ENCODE data around the gene ZCCHC24.
A peak's percentile ranks its signal among the peaks of the same experiment; 100 is the strongest.
"Not testable (repeated sequence)": the region's sequence is repeated elsewhere in the genome, so short reads cannot be mapped to it uniquely, and the experiment has no call there.

ZCCHC24 gene

DNA sequence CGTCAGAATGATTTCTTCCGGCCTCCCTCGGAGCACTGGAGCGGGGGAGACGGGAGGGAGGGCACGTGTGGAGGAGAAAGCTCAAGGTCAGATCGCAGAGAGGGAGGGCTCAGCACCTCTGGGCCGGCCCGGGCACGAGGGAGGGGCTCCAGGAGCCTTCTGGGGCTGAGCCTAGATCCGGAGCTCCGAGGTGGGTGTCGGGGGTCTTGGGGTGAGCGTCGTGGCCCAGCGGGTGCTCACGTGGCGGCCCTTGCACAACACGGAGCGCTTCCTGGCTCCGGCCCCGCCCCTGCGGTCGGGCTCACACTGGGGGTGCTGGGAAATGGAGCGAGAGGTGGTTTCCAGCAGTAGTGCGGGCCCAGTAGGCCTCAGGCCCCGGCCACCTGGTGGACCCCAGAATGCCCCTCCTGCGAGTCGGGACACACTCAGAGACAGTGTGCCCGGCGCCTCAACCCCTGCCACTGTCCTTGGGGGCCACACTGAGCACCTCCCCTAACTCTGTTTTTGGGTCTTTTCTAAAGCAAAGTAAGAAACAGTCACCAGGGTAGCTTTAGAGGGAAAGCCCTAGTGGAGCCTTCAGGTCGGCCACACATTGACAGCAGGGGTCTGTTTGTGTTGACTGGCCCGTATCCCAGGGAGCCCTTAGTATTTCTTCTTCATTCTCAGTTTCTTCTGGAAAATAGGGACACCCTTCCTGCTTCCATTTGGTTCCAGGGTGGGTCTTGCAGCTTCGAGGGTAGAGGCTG, 97.4 kb downstream of the ZCCHC24 start:
- DNase-seq (ENCODE audit: low read depth in 2 of 2, low spot score in 1 of 2): peak; percentile 46 to 57

DNA sequence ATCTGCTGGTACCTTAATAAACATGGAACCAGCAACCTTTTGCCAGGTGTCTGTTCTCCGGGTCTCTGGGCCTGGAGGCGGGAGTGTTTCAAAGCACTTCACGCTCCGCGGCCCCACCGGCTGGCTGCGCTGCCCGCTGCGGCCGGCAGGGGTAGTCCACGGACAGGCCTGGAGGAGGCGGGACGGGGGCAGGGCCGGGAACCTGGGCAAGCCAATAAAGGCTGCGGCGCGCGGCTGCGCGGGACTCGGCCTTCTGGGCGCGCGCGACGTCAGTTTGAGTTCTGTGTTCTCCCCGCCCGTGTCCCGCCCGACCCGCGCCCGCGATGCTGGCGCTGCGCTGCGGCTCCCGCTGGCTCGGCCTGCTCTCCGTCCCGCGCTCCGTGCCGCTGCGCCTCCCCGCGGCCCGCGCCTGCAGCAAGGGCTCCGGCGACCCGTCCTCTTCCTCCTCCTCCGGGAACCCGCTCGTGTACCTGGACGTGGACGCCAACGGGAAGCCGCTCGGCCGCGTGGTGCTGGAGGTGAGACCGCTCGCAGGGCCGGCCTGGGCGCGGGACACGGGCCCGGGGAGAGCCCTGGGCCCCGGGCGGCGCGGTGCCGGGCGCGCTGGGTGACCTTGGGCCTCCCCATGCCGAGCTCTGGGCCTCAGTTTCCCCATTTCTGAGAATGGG, 98.1 kb downstream of the ZCCHC24 start, which contains the start of gene PPIF:
Gene PPIF, plus strand, starts transcription at position 244 of the 668 bp plus-strand sequence. Its CDS starts 80 bp downstream, at position 324.
- DNase-seq (ENCODE audit: low read depth in 2 of 2, low spot score in 1 of 2): peak; percentile 79 to 87

DNA sequence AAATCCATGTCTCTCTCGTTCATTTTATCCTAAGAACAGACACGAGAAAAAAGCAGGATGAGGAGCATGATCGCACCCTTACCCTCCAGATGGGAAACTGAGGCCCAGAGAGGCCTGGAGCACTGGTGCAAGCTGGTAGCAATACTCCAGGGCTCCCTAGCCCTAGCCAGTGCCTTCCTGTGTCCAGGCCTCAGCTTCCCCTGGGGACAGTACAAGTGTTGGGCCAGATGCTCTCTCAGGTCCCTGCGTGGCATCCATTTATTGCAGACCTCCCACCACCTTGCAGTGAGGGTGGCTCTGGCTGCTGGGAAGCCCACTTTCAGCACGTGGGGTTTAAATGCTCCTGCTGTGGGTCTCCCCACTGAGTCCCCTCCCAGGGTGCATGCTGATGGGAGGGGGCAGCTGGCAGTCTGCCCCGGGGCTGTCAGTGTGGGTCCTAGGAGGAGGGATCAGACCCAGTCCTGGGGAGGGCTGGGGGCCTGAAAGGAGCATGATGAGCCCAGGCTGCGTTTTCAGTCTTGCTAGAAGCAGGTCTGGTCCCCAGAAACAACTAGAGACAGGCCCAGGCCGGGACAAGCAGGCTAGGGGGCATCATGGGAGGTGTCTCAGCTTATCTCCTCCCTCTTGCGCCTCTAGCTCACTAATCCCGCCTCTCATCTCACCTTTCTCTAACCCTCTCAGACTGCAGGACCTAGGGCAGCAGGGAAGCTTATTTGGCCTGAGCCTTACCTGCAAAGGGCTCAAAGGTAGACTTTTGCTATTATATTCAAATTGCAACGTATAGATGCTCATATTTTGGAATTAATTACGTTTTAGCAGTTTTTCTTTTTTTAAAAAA, 98.8 kb downstream of the ZCCHC24 start:
- DNase-seq (ENCODE audit: low read depth in 2 of 2, low spot score in 1 of 2): no peak

DNA sequence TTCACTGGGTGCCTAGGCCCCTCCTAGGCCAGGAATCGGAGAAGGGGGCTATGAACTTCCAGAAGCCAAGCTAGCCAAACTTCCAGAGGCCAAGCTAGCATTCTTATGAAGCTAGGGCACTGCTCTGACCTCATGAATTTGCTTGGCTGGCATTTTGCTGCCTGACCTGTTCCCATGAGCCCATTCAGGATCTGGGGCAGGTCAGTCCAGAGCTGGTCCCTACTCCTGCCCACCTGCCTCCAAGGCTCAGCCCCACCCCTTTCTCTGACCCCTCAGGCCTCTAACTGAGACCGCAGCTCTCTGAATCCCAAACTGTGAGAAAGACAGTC, 99.4 kb downstream of the ZCCHC24 start:
- no peak for DNase-seq (ENCODE audit: low read depth in 2 of 2, low spot score in 1 of 2)

DNA sequence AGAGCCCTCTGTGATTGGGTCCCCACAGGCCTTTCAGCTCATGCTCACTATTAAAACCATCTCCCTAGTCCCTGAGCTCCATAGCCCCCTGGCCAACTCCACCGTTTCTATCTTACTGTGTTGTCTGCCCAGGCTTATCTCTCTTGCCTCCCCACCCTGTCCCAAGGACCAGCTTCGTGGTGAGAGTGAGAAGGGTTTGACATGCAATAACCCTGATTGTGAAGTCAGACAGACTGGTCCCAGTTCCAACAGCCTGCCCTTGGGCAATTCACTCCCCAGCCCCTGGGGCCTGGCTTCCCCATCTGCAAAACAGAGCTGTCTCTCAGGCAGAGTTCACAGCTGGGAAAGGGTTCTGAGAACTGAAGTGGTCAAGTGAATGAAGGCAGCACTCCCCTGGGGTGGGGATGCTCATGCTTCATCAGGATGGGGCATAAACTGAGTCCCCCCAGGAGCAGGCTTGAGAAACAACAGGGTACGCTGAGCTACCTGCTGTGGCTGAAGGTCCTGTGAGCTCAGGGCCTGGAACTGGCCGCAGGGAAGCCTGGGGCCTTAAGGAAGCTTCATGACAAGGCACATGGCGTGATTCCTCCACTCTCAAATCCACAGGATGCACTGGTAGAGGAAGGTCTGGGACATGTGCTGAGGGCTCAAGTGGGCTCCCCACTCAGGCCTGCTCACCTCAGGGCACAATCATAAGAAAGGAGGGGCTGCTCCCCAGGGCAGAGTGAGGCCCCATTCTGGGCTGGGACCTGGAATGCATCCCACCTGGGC, 100.0 kb downstream of the ZCCHC24 start:
- no peak for DNase-seq (ENCODE audit: low read depth in 2 of 2, low spot score in 1 of 2)

DNA sequence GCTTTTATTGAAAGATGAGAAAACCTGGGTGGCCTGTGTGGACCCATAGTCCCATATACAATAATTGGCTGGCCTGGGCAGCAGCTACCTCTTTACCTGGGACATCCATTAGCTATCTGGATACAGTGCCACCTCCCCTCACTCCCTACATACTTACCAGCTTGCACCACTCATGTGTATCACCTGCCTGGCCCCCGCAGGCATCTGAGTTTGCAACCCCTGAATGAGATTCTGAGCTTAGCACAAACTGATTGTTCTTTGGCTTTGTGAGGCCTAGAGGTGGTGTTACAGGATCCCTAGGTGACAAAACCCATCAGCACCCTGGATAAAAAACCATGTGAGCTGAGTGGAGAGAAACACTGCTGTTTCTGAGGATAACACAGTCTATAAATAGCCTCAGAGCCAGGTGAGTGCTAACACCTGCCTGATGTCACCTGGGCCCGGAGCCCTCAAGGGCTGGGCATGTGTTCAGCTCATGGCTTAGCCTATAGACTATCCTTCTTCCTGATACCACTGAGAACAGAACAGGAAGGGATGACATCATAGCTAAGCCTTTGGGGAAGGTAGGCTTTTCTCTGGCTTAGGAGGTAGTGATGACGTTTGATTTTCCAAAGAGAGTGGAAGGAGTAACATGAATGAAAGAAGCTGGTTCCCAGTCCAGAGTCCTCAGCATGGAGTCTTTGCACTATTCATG, 100.8 kb downstream of the ZCCHC24 start:
- DNase-seq (ENCODE audit: low read depth in 2 of 2, low spot score in 1 of 2): no peak

DNA sequence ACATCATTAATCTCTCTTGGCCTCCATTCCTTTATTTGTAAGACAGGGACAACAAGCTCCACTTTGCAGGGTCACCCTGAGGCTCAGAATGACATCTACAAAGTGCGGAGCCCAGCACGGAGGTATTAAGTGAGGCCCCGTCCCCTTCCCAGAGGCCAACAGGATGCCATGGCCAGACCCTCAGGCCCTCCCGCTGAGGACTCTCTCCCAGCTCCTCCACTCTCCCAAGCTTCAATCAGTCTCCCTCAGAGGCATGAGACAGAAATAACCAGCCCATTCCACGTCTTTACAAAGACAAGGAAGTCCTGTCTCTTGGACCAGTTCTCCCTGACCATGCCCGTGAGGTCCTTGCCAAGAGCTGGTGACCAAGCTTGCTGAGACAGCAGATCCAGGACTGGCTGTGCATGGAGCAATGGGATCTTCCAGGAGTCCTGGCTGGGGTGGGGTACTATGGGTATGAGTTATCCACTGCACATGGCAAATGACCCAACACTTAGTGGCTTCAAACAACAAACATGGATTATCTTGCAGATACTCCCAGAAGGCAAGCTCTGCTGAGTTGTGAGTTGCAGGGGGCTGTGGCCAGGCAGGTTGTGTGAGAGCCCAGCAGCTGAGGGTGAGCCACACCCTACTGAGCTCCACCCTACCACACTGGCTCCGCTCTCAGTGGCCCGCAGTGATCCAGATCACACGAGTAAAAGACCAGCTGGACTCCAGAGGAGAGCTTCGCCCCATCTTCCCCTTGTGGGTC, 102.4 kb downstream of the ZCCHC24 start:
- no peak for DNase-seq (ENCODE audit: low read depth in 2 of 2, low spot score in 1 of 2)

DNA sequence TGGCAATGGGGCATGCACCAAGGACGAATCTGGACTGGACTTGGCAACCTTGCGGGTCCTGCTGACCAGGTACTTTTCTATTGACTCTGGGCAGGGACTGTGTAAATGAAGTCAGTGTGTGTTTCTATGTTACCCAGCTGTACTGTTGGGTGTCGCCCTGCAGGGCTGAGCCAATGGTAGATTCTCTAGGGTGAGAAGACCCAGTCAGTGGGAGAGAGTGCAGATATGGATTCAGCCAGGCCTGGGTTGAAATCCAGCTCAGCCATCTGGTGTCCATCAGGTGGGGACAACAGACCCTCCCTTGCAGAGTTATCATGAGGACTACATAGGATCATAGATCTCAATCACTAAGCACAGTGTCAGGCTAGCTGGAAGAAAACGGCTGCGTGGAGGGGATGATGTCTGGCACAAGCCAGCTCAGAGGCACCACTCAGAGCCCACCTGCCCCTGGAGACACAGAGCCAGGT, 103.1 kb downstream of the ZCCHC24 start:
- no peak for DNase-seq (ENCODE audit: low read depth in 2 of 2, low spot score in 1 of 2)

DNA sequence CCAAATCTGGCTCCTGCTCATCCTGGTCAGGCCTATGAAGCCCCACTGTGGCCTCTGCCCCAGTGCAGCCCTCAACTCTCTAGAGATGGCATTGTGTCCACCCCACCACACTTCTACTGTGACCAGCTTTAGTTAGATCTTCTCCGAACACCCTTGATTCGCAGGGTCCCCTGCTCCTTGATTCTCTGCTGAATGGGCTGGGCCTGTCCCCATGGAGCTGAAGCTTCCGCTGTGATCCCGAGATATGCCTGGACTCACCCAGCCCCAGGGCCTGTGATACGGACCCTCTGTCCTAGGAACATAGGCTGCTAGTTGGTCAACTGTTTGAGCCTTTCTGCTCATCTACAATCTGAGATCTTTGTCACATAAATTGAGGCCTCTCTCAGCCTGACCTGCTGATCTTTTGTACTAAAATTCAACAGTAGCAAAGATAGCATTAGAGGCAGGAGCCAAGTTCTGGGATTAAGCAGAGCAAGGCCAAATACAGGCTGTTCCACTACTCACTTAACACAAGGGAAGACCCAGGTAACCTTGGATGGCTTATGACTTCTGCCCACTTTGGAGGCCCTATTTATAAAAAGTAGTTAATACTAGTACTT, 104.7 kb downstream of the ZCCHC24 start:
- no peak for DNase-seq (ENCODE audit: low read depth in 2 of 2, low spot score in 1 of 2)

DNA sequence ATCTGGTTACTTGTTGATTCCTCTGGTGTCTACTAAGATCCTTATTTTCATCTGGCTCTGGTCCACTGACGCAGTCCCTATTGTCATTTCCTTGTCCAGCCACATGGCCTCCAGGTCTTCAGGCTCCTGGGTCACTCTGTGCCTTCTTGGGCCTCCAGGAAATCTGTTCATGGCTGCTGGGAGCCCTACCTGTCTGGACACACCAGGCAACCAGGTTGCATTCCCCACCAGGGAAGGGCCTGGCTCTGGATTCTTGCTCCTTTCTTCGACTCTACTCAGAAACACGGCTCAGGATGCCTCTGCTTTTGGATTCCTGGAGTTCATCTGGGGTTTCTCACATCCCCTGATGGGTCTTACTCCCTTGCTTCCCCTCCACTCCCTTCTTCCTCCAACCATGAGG, 106.2 kb downstream of the ZCCHC24 start:
- no peak for DNase-seq (ENCODE audit: low read depth in 2 of 2, low spot score in 1 of 2)

DNA sequence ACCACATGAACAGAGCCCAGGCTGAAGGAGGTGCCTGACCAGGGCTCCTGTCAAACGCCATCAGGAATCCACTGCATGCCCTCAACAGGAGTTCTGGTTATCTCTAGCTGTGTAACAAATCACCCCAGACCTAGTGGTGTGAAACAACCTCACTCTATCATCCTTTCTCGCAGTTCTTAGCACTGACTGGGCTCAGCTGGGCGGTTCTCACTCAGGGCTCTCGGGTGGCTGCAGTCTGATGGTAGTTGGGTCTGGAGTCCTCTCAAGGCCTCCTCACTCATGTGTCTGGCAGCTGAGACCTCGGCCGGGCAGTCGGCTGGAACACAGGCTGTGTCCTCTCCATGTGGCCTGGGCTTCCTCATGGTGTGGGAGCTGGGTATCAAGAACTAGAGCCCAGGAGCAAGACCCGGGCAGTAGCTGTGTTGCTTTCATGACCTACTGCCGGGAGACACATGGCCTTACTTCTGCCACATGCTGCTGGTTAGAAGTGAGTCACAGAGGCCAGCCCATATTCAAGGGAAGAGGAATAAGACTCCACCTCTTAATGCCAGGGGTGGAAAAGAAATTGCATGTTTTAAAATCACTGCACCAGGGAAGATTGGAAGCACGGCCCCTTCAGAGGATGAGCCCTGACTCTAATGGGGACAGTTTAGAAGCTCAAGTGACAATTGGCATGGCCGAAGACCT, 107.5 kb downstream of the ZCCHC24 start:
- DNase-seq (ENCODE audit: low read depth in 2 of 2, low spot score in 1 of 2): not testable (repeated sequence)

DNA sequence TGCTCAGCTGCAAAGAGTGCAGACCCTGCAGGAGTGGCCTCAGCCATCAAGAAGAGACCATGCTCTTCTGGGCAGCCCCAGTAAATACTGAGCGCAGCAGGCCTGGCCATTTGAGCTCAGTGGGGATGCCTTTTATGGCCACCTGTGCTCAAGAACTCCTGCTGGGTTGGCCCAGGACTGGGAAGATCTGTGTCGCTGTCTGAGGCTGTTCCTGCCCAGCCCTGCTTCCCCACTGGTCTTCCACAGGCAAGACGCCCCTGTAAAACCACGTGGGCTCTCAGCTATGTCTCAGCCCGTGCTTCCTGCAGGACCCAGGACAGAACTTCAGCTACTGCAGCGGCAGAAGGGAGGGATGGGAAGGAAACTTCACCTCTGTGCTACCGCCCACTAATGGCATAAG, 108.7 kb downstream of the ZCCHC24 start:
- DNase-seq (ENCODE audit: low read depth in 2 of 2, low spot score in 1 of 2): no peak

DNA sequence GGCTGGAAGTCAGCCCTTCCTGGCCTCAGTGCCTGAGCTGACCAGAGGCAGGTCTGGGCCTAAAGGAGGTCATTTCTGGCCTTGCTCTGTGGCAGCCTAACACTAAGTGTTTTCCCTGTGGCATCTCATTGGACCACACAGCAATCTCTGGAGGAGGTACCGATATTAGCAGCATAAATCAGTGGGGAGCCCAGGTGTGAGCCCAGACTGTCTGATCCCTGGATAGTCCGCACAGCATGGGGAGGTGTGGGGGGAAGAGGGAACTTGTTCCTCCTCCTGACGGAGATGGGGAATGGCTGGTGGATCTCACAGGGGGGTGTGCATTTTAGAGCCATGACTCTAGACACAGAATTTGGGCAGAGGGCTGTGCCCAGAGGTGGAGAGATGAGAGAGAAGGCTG, 109.1 kb downstream of the ZCCHC24 start:
- no peak for DNase-seq (ENCODE audit: low read depth in 2 of 2, low spot score in 1 of 2)

DNA sequence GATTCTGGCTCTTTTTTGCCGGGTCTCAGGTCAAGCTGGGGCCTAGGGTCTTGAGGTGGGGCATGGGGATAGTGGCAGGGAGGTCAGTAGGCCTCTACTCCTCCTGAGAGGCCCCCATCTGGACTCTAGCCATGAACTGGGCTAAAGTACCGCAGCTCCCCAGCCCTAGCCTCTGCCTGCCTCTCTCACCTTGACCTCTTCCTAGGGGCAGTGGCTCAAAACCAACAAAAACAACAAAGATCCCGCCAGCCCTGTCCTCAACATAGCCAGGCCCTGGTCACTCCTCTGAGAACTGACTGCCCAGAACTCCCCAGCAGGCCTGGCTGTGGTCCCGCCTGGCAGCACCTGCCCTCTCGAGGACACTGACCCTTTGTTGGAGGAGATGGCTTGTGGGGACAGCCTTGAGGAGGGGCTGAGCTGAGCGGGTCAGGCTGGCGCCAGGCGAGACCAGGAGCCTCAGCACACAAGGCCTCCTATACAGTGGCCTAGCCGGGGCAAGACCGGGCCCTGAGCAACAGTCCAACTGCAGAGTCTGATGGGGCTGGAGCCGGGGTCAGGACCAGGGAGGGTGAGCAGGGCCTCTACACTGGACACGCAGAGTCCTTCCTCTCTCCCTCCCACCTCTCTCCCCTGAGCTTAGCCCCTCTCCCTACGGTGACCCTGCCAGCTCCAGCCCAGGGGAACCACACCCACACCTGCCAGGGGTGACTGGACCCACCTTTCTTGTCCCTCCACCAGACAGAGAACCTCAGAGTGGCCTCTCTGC, 109.8 kb downstream of the ZCCHC24 start:
- DNase-seq (ENCODE audit: low read depth in 2 of 2, low spot score in 1 of 2): no peak

DNA sequence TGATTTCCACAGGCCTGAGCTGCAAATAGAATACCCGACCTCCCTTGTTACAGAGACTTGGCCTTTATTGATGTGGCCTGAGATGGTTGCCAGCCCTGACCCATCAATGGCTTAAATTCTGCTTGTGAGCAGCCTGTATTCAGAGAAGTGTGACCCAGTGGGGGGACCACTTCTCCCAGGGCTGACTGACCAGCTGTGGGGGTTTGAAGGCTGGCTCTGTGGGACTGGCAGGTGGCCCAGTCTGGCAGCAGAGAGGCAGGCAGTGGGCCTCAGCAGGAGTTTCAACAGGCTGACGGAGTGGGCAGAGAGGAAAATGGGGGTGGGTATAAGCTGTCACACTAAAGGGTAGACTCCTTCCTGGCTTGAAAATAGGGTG, 110.3 kb downstream of the ZCCHC24 start:
- DNase-seq (ENCODE audit: low read depth in 2 of 2, low spot score in 1 of 2): no peak

DNA sequence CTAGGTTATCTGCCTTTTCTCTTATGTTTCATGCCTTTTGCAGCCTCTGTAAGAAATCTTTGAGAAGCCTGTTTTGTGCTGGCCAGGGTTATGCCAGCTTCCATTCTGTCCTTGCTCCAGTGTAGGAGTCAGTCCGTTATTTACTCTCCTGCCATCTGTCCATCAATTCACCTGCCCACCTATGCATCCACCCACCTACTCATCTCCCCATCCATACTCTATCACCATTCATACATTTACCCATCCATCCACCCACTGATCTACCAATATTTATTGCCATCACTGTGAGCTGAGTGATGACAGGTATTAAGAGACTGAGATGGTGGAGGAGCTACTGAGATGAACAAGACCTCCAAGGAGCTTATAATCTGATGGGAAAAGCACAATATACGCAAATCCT, 110.9 kb downstream of the ZCCHC24 start:
- no peak for DNase-seq (ENCODE audit: low read depth in 2 of 2, low spot score in 1 of 2)

DNA sequence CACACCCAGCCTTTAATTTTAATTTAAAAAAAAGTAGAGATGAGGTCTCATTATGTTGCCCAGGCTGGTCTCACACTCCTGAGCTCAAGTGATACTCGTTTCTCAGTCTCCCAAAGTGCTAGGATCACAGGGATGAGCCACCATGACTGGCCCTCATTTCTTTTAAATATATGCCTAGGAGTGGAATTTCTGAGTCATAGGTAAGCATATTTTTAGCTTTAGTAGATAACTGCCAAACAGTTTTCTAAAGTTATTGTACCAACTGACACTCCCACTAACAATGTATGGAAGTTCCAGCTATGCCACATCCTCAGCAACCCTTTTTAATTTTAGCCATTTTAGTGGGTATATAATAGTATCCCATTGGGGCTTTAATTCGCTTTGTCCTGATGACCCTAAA, 111.9 kb downstream of the ZCCHC24 start:
- no peak for DNase-seq (ENCODE audit: low read depth in 2 of 2, low spot score in 1 of 2)

Measured in stimulated activated CD8-positive, alpha-beta memory T cell treated with anti-CD3 and anti-CD28 coated beads, Interleukin-4, amount 100 ng/mL, for 4 hours (primary cell).